HEK293T (cell line): Measurements from ENCODE around the gene MRPS23.

Experiments used
- ARNT ChIP-seq: fragments of 450-650 bp; IDR thresholded peaks from 2 replicates; pipeline ENCODE4 v1.6.1; 2017; ENCODE audit warnings: mild to moderate bottlenecking
- FOXK2 ChIP-seq: fragments of 450-650 bp; IDR thresholded peaks from 2 replicates; pipeline ENCODE4 v1.6.1; 2016; ENCODE audit warnings: mild to moderate bottlenecking
- FOXM1 ChIP-seq: fragments of 450-650 bp; IDR thresholded peaks from 2 replicates; pipeline ENCODE4 v1.6.1; 2017; ENCODE audit warnings: mild to moderate bottlenecking, borderline replicate concordance
- LEF1 ChIP-seq: fragments of 450-650 bp; IDR thresholded peaks from 2 replicates; pipeline ENCODE4 v1.6.1; 2017; ENCODE audit warnings: mild to moderate bottlenecking, borderline replicate concordance
- TARDBP ChIP-seq: fragments of 450-650 bp; IDR thresholded peaks from 2 replicates; pipeline ENCODE4 v1.6.1; 2016
- ZNF384 ChIP-seq: fragments of 450-650 bp; IDR thresholded peaks from 2 replicates; pipeline ENCODE4 v1.6.1; 2016
- TF ChIP-seq, protein P1 (sequence below): fragments of 450-650 bp; IDR thresholded peaks from 2 replicates; pipeline ENCODE4 v1.6.1; 2016

DNA sequence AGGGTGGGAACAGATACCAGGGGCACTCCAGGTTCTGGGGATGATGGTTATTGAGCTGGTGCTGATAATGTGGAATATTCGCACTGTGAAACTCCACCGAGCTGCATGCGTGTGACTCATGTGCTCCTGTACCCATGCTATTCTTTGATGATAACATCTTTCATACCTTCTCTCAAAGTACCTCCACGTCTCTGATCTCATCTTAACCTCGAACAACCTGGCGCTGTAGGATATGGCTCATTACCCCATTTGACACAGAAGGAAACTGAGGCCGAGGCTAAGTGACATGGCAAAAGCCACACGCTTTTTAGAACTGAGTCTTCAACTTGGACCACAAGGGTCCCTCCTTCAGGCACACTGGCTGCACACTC, 30.2 kb upstream of the MRPS23 start:
- TF ChIP-seq TARDBP, result no peak
- no peak for TF ChIP-seq FOXK2
- no peak for TF ChIP-seq LEF1
- TF ChIP-seq FOXM1, result no peak
- TF ChIP-seq, protein P1, sequence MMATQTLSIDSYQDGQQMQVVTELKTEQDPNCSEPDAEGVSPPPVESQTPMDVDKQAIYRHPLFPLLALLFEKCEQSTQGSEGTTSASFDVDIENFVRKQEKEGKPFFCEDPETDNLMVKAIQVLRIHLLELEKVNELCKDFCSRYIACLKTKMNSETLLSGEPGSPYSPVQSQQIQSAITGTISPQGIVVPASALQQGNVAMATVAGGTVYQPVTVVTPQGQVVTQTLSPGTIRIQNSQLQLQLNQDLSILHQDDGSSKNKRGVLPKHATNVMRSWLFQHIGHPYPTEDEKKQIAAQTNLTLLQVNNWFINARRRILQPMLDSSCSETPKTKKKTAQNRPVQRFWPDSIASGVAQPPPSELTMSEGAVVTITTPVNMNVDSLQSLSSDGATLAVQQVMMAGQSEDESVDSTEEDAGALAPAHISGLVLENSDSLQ, result no peak
- TF ChIP-seq ARNT, result no peak
- no peak for TF ChIP-seq ZNF384
